WTC11 (cell line): ENCODE results near the gene GSS. TPM values are rescaled to one million over a fixed set of nuclear protein-coding genes. Genes with fewer than 3 reads are reported as not detected.
A peak's percentile ranks its signal among the peaks of the same experiment; 100 is the strongest.

Experiments
- ATAC-seq: fragments of 200-7000 bp; cut with Tn5 transposase; 2 replicates; pipeline ENCODE4 v1.10.0; 2021; ENCODE audit warnings: mild to moderate bottlenecking, moderate library complexity
- CTCF ChIA-PET: fragments of 300-600 bp; sonication (Branson Sonifier 250); formaldehyde crosslinking; loops from one replicate; lab custom pipeline; 2021; ENCODE audit warnings: antibody characterized with exemption; lab: Charles Lee
- POLR2A ChIA-PET: fragments of 350-600 bp; sonication (Branson Sonifier 250); formaldehyde crosslinking; loops from one replicate; lab custom pipeline; 2021; ENCODE audit warnings: antibody characterized with exemption; lab: Charles Lee
- DNase-seq: peaks from one replicate; pipeline ENCODE4 v3.0.0; 2021; ENCODE audit warnings: low spot score
- H3K27ac Mint-ChIP-seq: 2 replicates; pipeline ENCODE4 v1.8.0; 2021; ENCODE audit warnings: mixed read lengths
- H3K27me3 Mint-ChIP-seq: 2 replicates; pipeline ENCODE4 v1.8.0; 2021; ENCODE audit warnings: low read depth, mild to moderate bottlenecking, moderate library complexity, mixed read lengths
- H3K36me3 Mint-ChIP-seq: 2 replicates; pipeline ENCODE4 v1.8.0; 2021; ENCODE audit warnings: mixed read lengths
- H3K4me1 Mint-ChIP-seq: 2 replicates; pipeline ENCODE4 v1.8.0; 2022; ENCODE audit warnings: mixed read lengths
- H3K4me3 Mint-ChIP-seq: 2 replicates; pipeline ENCODE4 v1.8.0; 2021; ENCODE audit warnings: mild to moderate bottlenecking, moderate library complexity, mixed read lengths
- H3K9me3 Mint-ChIP-seq: 2 replicates; pipeline ENCODE4 v1.8.0; 2021; ENCODE audit warnings: mixed read lengths
- AFF4 ChIP-seq: sonication (generic); formaldehyde crosslinking; IDR thresholded peaks from 2 replicates; pipeline ENCODE4 v1.8.1; 2023; ENCODE audit warnings: mild to moderate bottlenecking, missing genetic modification reagents, borderline replicate concordance
- ARID4B ChIP-seq: sonication (generic); formaldehyde crosslinking; IDR thresholded peaks from 2 replicates; pipeline ENCODE4 v1.8.0; 2023; ENCODE audit warnings: missing genetic modification reagents, mild to moderate bottlenecking, borderline replicate concordance
- ATF1 ChIP-seq: sonication (generic); formaldehyde crosslinking; IDR thresholded peaks from 2 replicates; pipeline ENCODE4 v1.8.1; 2023; ENCODE audit warnings: mild to moderate bottlenecking, moderate library complexity, missing genetic modification reagents
- ATF2 ChIP-seq: sonication (generic); formaldehyde crosslinking; IDR thresholded peaks from 2 replicates; pipeline ENCODE4 v1.8.1; 2022; ENCODE audit warnings: low read depth, missing genetic modification reagents, borderline replicate concordance
- ATF3 ChIP-seq: sonication (generic); formaldehyde crosslinking; conservative IDR thresholded peaks from 2 replicates; pipeline ENCODE4 v1.8.1; 2022; ENCODE audit warnings: mild to moderate bottlenecking, missing genetic modification reagents
- CTCF ChIP-seq: fragments of 200-600 bp; IDR thresholded peaks from 2 replicates; pipeline ENCODE4 v1.8.0; 2022; ENCODE audit warnings: antibody characterized with exemption
- E2F1 ChIP-seq: sonication (generic); formaldehyde crosslinking; IDR thresholded peaks from 2 replicates; pipeline ENCODE4 v1.8.0; 2022; ENCODE audit warnings: mild to moderate bottlenecking, missing genetic modification reagents
- ERG ChIP-seq: fragments of 250-450 bp; sonication (Bioruptor Pico); IDR thresholded peaks from 2 replicates; pipeline ENCODE4 v1.8.0; 2021; ENCODE audit warnings: mild to moderate bottlenecking
- ETV6 ChIP-seq: sonication (generic); formaldehyde crosslinking; IDR thresholded peaks from 2 replicates; pipeline ENCODE4 v1.8.1; 2022; ENCODE audit warnings: mild to moderate bottlenecking, missing genetic modification reagents
- GABPB1 ChIP-seq: sonication (generic); formaldehyde crosslinking; IDR thresholded peaks from 2 replicates; pipeline ENCODE4 v1.8.1; 2023; ENCODE audit warnings: mild to moderate bottlenecking, missing genetic modification reagents
- HMGA2 ChIP-seq: fragments of 250-450 bp; sonication (Bioruptor Pico); IDR thresholded peaks from 2 replicates; pipeline ENCODE4 v1.4.0; 2021; ENCODE audit warnings: mild to moderate bottlenecking, moderate library complexity
- KAT7 ChIP-seq: sonication (generic); formaldehyde crosslinking; IDR thresholded peaks from 2 replicates; pipeline ENCODE4 v1.8.1; 2023; ENCODE audit warnings: missing genetic modification reagents, mild to moderate bottlenecking, borderline replicate concordance
- SMAD3 ChIP-seq: sonication (generic); formaldehyde crosslinking; IDR thresholded peaks from 2 replicates; pipeline ENCODE4 v1.8.0; 2022; ENCODE audit warnings: missing genetic modification reagents, mild to moderate bottlenecking, borderline replicate concordance
- TEAD4 ChIP-seq: sonication (generic); formaldehyde crosslinking; IDR thresholded peaks from 2 replicates; pipeline ENCODE4 v1.8.0; 2022; ENCODE audit warnings: mild to moderate bottlenecking, missing genetic modification reagents
- ZNF219 ChIP-seq: sonication (generic); formaldehyde crosslinking; IDR thresholded peaks from 2 replicates; pipeline ENCODE4 v1.8.0; 2023; ENCODE audit warnings: missing genetic modification reagents, mild to moderate bottlenecking, borderline replicate concordance
- ZNF512 ChIP-seq: sonication (generic); formaldehyde crosslinking; IDR thresholded peaks from 2 replicates; pipeline ENCODE4 v1.8.1; 2022; ENCODE audit warnings: missing genetic modification reagents, borderline replicate concordance
- total RNA-seq: library from RNA; stranded (reverse); gene quantifications from 3 replicates; pipeline ENCODE4 v1.2.3, GENCODE V29; 2021

Gene GSS
- total RNA-seq, 1 experiment from 2014 or later: 47.3 TPM

GRCh38 chr20:35004051-35004725 is 48.6 kb upstream of the GSS start:
- Mint-ChIP-seq H3K27me3 (no peaks in the 10 kb centered on the region), H3K9me3 (no peaks in the 10 kb centered on the region), H3K36me3 (peaks cover 58% of the 10 kb centered on the region), H3K4me1 (no peaks in the 10 kb centered on the region), H3K4me3 (no peak overlapping the region), H3K27ac (peak overlapping the region; percentile 74; the same call in 1 of the 2 replicates)
- ATAC-seq (no peak), DNase-seq (peak; percentile 8)
- POLR2A ChIA-PET: no interaction called here
- TF ChIP-seq E2F1: no peak
- no peak for TF ChIP-seq SMAD3 (CRISPR knock-in tag)
- TF ChIP-seq HMGA2 (CRISPR knock-in tag): no peak
- no peak for TF ChIP-seq ATF1 (CRISPR knock-in tag)
- no peak for TF ChIP-seq ERG (CRISPR knock-in tag)
- TF ChIP-seq AFF4 (CRISPR knock-in tag): no peak
- no peak for TF ChIP-seq ZNF512
- TF ChIP-seq ZNF219 (CRISPR knock-in tag): no peak
- no peak for TF ChIP-seq GABPB1 (CRISPR knock-in tag)
- CTCF ChIA-PET: no interaction called here

GRCh38 chr20:35003211-35004031 is 47.8 kb upstream of the GSS start:
- ATAC-seq: no peak
- Mint-ChIP-seq H3K27me3 (no peaks in the 10 kb centered on the region), H3K4me1 (no peaks in the 10 kb centered on the region), H3K27ac (no peak overlapping the region), H3K9me3 (no peaks in the 10 kb centered on the region), H3K36me3 (peaks cover 54% of the 10 kb centered on the region), H3K4me3 (no peak overlapping the region)
- peak; percentile 6 for DNase-seq
- ChIA-PET POLR2A (no interaction called here), CTCF (interaction anchor here (1.0 to 7.3 kb wide), 2 partner anchors 9 to 130 kb away, joined by 3 to 152 read pairs; partner anchors contain the start of genes ACSS2 and GGT7)
- TF ChIP-seq ETV6 (CRISPR knock-in tag): no peak
- no peak for TF ChIP-seq ATF3
- no peak for TF ChIP-seq ATF1 (CRISPR knock-in tag)
- TF ChIP-seq ARID4B (CRISPR knock-in tag): no peak
- no peak for TF ChIP-seq KAT7 (CRISPR knock-in tag)
- no peak for TF ChIP-seq TEAD4 (CRISPR knock-in tag)
- TF ChIP-seq ATF2 (CRISPR knock-in tag): no peak
- TF ChIP-seq CTCF: no peak
